MCF 10A (cell line): ENCODE measurements around the gene IDI1. TPM values are rescaled to one million over a fixed set of nuclear protein-coding genes. Genes with fewer than 3 reads are reported as not detected.

Experiments
- BruUV-seq: library from RNA; stranded (reverse); fragments of 400-500 nt; replicated peaks from 2 replicates; lab custom pipeline; 2021; lab: Mats Ljungman, UMichigan
- CTCF ChIA-PET: fragments of 300-600 bp; sonication (Branson Sonifier 250); formaldehyde crosslinking; extraction: SDS; loops from one replicate; lab custom pipeline; 2021; ENCODE audit warnings: antibody characterized with exemption, inconsistent platforms; lab: Yijun Ruan, JAX
- POLR2A ChIA-PET: fragments of 300-600, 350-650 bp; sonication (Branson Sonifier 250); formaldehyde crosslinking; extraction: SDS; loops from one replicate; lab custom pipeline; 2020; ENCODE audit warnings: antibody characterized with exemption, inconsistent platforms; lab: Yijun Ruan, JAX
- DNase-seq: peaks from one replicate; pipeline ENCODE4 v3.0.0-alpha.2; 2018; ENCODE audit not compliant: unreplicated experiment
- H3K27ac Mint-ChIP-seq: one replicate; pipeline ENCODE4 v1.8.0; 2022; ENCODE audit warnings: mild to moderate bottlenecking, low read depth, mixed read lengths; ENCODE audit not compliant: unreplicated experiment
- H3K27me3 Mint-ChIP-seq: one replicate; pipeline ENCODE4 v1.8.0; 2022; ENCODE audit warnings: mixed read lengths; ENCODE audit not compliant: insufficient read depth, unreplicated experiment
- H3K36me3 Mint-ChIP-seq: one replicate; pipeline ENCODE4 v1.8.0; 2022; ENCODE audit warnings: mild to moderate bottlenecking, moderate library complexity, mixed read lengths; ENCODE audit not compliant: insufficient read depth, unreplicated experiment
- H3K4me1 Mint-ChIP-seq: one replicate; pipeline ENCODE4 v1.8.0; 2022; ENCODE audit warnings: mixed read lengths; ENCODE audit not compliant: insufficient read depth, unreplicated experiment
- H3K4me3 Mint-ChIP-seq: one replicate; pipeline ENCODE4 v1.8.0; 2022; ENCODE audit warnings: mild to moderate bottlenecking, moderate library complexity, mixed read lengths; ENCODE audit not compliant: unreplicated experiment
- H3K9me3 Mint-ChIP-seq: one replicate; pipeline ENCODE4 v1.8.0; 2022; ENCODE audit warnings: mixed read lengths; ENCODE audit not compliant: unreplicated experiment
- CTCF ChIP-seq: fragments of 200-600 bp; IDR thresholded peaks from one replicate; pipeline ENCODE4 v1.8.0; 2022; ENCODE audit warnings: antibody characterized with exemption, mild to moderate bottlenecking; ENCODE audit not compliant: unreplicated experiment
- intact Hi-C: fragments of 100-400 bp; cut with micrococcal nuclease; formaldehyde crosslinking; loops from 2 replicates; pipeline ENCODE4 v1.14.1; 2022
- total RNA-seq: library from RNA; stranded (reverse); gene quantifications from 2 replicates; pipeline ENCODE4 v1.2.3, GENCODE V29; 2022

IDI1 gene
- total RNA-seq, 1 experiment from 2014 or later: 25.1 TPM

- H3K27me3 Mint-ChIP-seq: no peaks in the 10 kb centered on the region
- no peak overlapping the region for H3K27ac Mint-ChIP-seq
- ChIA-PET POLR2A (interaction anchor here (0.6 to 0.7 kb wide), 2 partner anchors 27 to 179 kb away, joined by 3 read pairs; partner anchors contain the start of gene IDI1), CTCF (no interaction called here)
- no peak for TF ChIP-seq CTCF
- no peak for DNase-seq
- H3K4me1 Mint-ChIP-seq: no peaks in the 10 kb centered on the region
- peaks cover 45% of the 10 kb centered on the region for H3K36me3 Mint-ChIP-seq
- no peaks in the 10 kb centered on the region for H3K9me3 Mint-ChIP-seq
- no TSS peak for BruUV-seq
- H3K4me3 Mint-ChIP-seq: no peak overlapping the region
- intact Hi-C loops: no loop called here
Measured at GRCh38 chr10:1022413-1022812, 26.5 kb downstream of the IDI1 start.

- POLR2A ChIA-PET: interaction anchor here (4.3 kb wide), 1 partner anchor 8 kb away, joined by 15 read pairs; no protein-coding TSS in a partner anchor
- no peak for DNase-seq
- Mint-ChIP-seq H3K27me3 (no peaks in the 10 kb centered on the region), H3K4me1 (no peaks in the 10 kb centered on the region), H3K9me3 (no peaks in the 10 kb centered on the region), H3K27ac (no peak overlapping the region), H3K4me3 (no peak overlapping the region), H3K36me3 (peaks cover 60% of the 10 kb centered on the region)
- no peak for TF ChIP-seq CTCF
- CTCF ChIA-PET: no interaction called here
- intact Hi-C loops: no loop called here
- BruUV-seq: no TSS peak
Measured at GRCh38 chr10:1020958-1021357, 28.0 kb downstream of the IDI1 start.

- peaks cover 65% of the 10 kb centered on the region for H3K36me3 Mint-ChIP-seq
- no peak for TF ChIP-seq CTCF
- DNase-seq: no peak
- ChIA-PET POLR2A (interaction anchor here (0.6 to 4.3 kb wide), 5 partner anchors 9 to 89 kb away, joined by 4 to 15 read pairs (median 6); partner anchors contain the start of gene LARP4B), CTCF (interaction anchor here (1.0 kb wide), 1 partner anchor 13 kb away, joined by 4 read pairs; no protein-coding TSS in a partner anchor)
- no peak overlapping the region for H3K27ac Mint-ChIP-seq
- H3K4me1 Mint-ChIP-seq: no peaks in the 10 kb centered on the region
- intact Hi-C loops: no loop called here
- no peaks in the 10 kb centered on the region for H3K27me3 Mint-ChIP-seq
- no peak overlapping the region for H3K4me3 Mint-ChIP-seq
- no peaks in the 10 kb centered on the region for H3K9me3 Mint-ChIP-seq
- no TSS peak for BruUV-seq
Measured at GRCh38 chr10:1020460-1020859, 28.5 kb downstream of the IDI1 start.

GRCh38 chr10:1019362-1019761 is 29.6 kb downstream of the IDI1 start:
- Mint-ChIP-seq H3K36me3 (peaks cover 76% of the 10 kb centered on the region), H3K27me3 (no peaks in the 10 kb centered on the region), H3K4me1 (no peaks in the 10 kb centered on the region), H3K4me3 (no peak overlapping the region), H3K9me3 (no peaks in the 10 kb centered on the region), H3K27ac (no peak overlapping the region)
- no peak for DNase-seq
- ChIA-PET CTCF (no interaction called here), POLR2A (interaction anchor here (0.5 to 4.3 kb wide), 5 partner anchors 10 to 33 kb away, joined by 3 to 15 read pairs (median 6); no protein-coding TSS in a partner anchor)
- intact Hi-C loops: no loop called here
- BruUV-seq: no TSS peak
- TF ChIP-seq CTCF: no peak
